ENCODE measurements around the gene ZNF330. TPM values are rescaled to one million over a fixed set of nuclear protein-coding genes. Genes with fewer than 3 reads are reported as not detected.

ZNF330 gene
- total and polyA plus RNA-seq, 2 experiments from 2014 or later = 83.7 to 87.7 TPM

GRCh38 chr4:141210168-141210567 is 10.5 kb upstream of the ZNF330 start:
- DNase-seq (ENCODE audit: low read depth in 1 of 2, low spot score in 1 of 2) = no peak
- no peaks in the 10 kb centered on the region for H3K36me3 ChIP-seq
- H3K4me3 ChIP-seq = no peak overlapping the region
- H3K9me3 ChIP-seq (ENCODE audit: low read depth) = no peaks in the 10 kb centered on the region
- peaks cover 6% of the 10 kb centered on the region for H3K4me1 ChIP-seq (ENCODE audit: low read depth)
- H3K27ac ChIP-seq = no peak overlapping the region
- H3K27me3 ChIP-seq = no peaks in the 10 kb centered on the region
- TF ChIP-seq CTCF (IDR thresholded peaks at IDR 0.05; ENCODE audit: low read depth, low read length) = no peak

GRCh38 chr4:141213550-141213991 is 7.1 kb upstream of the ZNF330 start:
- no peaks in the 10 kb centered on the region for H3K36me3 ChIP-seq
- no peak for DNase-seq (ENCODE audit: low read depth in 1 of 2, low spot score in 1 of 2)

GRCh38 chr4:141215030-141215429 is 5.7 kb upstream of the ZNF330 start:
- peaks cover 24% of the 10 kb centered on the region for H3K4me1 ChIP-seq (ENCODE audit: low read depth)
- H3K36me3 ChIP-seq = no peaks in the 10 kb centered on the region
- DNase-seq (ENCODE audit: low read depth in 1 of 2, low spot score in 1 of 2) = peak; percentile 29 to 40
- no peaks in the 10 kb centered on the region for H3K27me3 ChIP-seq
- H3K4me3 ChIP-seq = no peak overlapping the region
- no peak for TF ChIP-seq CTCF (IDR thresholded peaks at IDR 0.05; ENCODE audit: low read depth, low read length)
- no peaks in the 10 kb centered on the region for H3K9me3 ChIP-seq (ENCODE audit: low read depth)
- peak overlapping the region; percentile 59 for H3K27ac ChIP-seq

More at GRCh38 chr4:141213550-141213991, 7.1 kb upstream of the ZNF330 start:
- no peak for TF ChIP-seq CTCF (IDR thresholded peaks at IDR 0.05; ENCODE audit: low read depth, low read length)
- no peaks in the 10 kb centered on the region for H3K27me3 ChIP-seq
- H3K9me3 ChIP-seq (ENCODE audit: low read depth) = no peaks in the 10 kb centered on the region
- no peak overlapping the region for H3K4me3 ChIP-seq
- no peak overlapping the region for H3K27ac ChIP-seq
- peaks cover 24% of the 10 kb centered on the region for H3K4me1 ChIP-seq (ENCODE audit: low read depth)

GRCh38 chr4:141216002-141216761 is 4.5 kb upstream of the ZNF330 start:
- TF ChIP-seq CTCF (IDR thresholded peaks at IDR 0.05; ENCODE audit: low read depth, low read length) = no peak
- Histone ChIP-seq H3K4me1 (ENCODE audit: low read depth) (peaks cover 24% of the 10 kb centered on the region), H3K27me3 (no peaks in the 10 kb centered on the region)

GRCh38 chr4:141220271-141220670 is 424 bp upstream of the ZNF330 start:
- H3K9me3 ChIP-seq (ENCODE audit: low read depth) = no peaks in the 10 kb centered on the region
- no peak for TF ChIP-seq CTCF (IDR thresholded peaks at IDR 0.05; ENCODE audit: low read depth, low read length)
- H3K4me1 ChIP-seq (ENCODE audit: low read depth) = peaks cover 18% of the 10 kb centered on the region
- peaks cover 19% of the 10 kb centered on the region for H3K36me3 ChIP-seq
- H3K27ac ChIP-seq = peak overlapping the region; percentile 96
- peak overlapping the region; percentile 89 for H3K4me3 ChIP-seq
- DNase-seq (ENCODE audit: low read depth in 1 of 2, low spot score in 1 of 2) = no peak
- no peaks in the 10 kb centered on the region for H3K27me3 ChIP-seq

More at GRCh38 chr4:141216002-141216761, 4.5 kb upstream of the ZNF330 start:
- H3K27ac ChIP-seq = peak overlapping the region; percentile 71
- no peaks in the 10 kb centered on the region for H3K36me3 ChIP-seq
- DNase-seq (ENCODE audit: low read depth in 1 of 2, low spot score in 1 of 2) = no peak
- no peaks in the 10 kb centered on the region for H3K9me3 ChIP-seq (ENCODE audit: low read depth)
- H3K4me3 ChIP-seq = no peak overlapping the region

Data from cardiac muscle cell (in vitro differentiated cells and primary cell).